Measurements from ENCODE around the gene DUOX1.

DNA sequence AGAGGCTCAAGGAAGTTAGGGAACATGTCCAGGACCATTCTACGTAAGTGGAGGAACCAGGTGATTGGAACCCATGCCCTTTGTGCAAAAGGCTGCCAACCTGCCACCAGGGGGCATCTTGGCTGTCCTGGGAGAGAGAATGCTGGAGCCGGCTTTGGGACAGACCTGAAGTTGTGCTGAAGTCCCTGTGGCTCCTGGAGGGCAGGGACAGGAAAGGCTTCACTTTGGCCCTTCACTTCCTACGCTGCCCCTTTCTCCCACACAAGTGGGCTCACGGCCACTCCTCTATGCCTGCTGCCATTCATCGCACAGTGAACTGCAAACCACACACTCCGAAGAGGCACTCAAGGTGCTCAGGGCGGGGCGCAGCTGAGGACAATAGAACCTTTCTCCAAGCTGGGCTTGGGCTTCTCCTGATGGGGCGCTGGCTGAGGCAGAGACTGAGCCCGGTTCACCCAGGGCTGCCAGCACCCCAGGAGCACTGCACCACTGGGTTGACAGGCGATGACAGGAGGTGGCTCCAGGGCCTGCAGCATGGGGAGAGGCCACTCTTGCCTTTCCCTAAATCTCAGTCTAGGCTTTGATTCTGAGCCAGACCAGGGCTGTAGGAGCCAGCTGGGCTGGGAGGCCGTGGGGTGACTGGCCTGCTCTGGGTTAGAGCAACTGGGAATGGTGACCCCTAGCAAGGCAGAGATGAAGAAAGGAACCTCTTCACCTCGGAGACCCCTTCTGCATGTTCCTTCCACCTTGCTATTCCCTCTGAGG, 49.6 kb downstream of the DUOX1 start:
- TF ChIP-seq, protein P1, sequence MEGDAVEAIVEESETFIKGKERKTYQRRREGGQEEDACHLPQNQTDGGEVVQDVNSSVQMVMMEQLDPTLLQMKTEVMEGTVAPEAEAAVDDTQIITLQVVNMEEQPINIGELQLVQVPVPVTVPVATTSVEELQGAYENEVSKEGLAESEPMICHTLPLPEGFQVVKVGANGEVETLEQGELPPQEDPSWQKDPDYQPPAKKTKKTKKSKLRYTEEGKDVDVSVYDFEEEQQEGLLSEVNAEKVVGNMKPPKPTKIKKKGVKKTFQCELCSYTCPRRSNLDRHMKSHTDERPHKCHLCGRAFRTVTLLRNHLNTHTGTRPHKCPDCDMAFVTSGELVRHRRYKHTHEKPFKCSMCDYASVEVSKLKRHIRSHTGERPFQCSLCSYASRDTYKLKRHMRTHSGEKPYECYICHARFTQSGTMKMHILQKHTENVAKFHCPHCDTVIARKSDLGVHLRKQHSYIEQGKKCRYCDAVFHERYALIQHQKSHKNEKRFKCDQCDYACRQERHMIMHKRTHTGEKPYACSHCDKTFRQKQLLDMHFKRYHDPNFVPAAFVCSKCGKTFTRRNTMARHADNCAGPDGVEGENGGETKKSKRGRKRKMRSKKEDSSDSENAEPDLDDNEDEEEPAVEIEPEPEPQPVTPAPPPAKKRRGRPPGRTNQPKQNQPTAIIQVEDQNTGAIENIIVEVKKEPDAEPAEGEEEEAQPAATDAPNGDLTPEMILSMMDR (IDR thresholded peaks at IDR 0.05; ENCODE audit: insufficient read depth, low read length, poor library complexity, severe bottlenecking) = peak; percentile 60
- no peak for TF ChIP-seq EZH2phosphoT487 (conservative IDR thresholded peaks at IDR 0.05; ENCODE audit: low read length)

Measured in SU-DHL-6 (cell line).